Hematopoietic multipotent progenitor cell treated with erythropoietin and hydrocortisone succinate and interleukin-3 and kit ligand, for 8 days (in vitro differentiated cells): ENCODE measurements around the gene NEFH.

ENCODE experiments used
- DNase-seq: peaks from one replicate; pipeline ENCODE4 v3.0.0-alpha.2; 2015

The NEFH gene

DNA sequence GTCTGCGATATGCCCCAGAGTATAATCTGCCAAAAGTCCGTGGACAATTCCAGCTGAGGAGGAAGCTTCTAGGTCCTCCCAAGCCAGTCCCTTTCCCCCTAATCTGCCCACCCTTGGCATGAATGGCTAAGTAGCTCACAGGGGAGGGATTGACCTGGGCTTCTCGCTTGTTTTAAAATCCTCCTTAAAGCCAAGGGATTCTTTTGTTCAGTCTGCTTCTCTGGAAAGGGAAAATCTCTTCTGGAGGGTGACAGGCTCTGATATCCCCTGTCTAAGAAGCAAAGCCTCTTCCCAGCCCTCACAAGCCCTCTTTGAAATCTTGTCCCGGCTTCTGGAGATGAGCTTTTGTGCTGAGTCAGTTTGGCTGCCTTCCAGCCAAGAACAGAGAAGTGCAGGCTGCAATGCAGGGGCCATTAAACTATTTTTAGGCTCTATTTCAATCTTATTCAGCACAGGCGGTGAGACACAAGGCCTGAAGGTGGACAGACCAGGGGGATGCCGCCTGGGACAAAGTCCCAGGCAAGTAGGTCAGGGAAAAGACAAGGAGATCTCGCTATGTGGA is 23.9 kb downstream of the NEFH start:
- DNase-seq = peak; percentile 73

- DNase-seq = no peak
Measured at GRCh38 chr22:29509298-29509697, 29.3 kb downstream of the NEFH start.

GRCh38 chr22:29509815-29510214 is 29.8 kb downstream of the NEFH start:
- DNase-seq = no peak

DNA sequence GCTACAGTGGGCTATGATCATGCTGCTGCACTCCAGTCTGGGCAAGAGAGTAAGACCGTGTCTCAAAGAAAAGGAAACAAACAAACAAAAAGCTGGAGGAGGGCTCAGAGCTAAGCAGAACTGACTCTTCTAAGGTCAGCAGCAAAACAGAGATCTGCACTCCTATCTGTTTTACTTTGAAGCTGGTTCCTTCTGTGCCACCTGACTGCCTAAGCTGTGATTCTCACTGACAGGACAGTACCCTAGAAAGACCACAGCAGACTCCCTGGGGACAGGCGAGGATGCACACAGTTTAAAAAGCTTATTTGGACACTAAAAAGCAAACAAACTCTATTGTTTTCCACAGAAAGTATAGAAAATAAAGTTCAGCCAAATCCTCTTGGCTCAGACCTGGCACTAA is 30.5 kb downstream of the NEFH start:
- no peak for DNase-seq

DNA sequence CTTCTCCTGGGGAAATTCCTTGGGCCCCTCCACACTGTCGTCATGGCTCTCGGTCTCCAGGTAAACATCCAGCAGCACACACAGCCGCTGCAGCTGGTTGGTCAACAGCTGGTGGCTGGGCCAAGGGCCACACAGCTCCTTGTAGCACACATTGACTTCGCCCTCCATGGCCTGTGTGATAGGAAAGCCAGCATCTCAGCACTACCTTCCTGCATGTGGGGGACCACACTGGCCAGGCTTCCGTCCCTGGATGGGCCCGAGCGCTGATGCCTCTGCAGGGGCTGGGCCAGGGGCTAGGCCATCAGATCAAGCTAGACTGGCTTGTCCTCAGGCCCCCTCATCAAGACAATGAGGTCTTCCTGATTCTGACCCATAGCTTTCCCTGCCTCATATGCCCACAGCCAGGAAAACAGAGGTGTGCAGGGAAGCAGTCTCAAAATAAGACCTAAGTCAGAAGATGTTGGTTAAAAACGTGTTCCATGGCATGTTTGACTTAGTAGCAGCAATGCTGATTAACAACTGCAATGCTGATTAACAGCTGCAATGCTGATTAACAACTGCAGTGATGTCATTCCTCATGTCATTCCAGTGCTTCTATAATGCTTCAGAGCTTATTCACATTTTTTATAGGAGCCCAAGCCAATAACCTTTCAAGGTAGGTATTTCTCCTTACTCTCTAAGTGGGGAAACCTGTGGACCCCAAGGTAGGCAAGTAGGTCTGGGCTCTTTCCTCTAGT is 31.3 kb downstream of the NEFH start:
- DNase-seq = no peak

- DNase-seq = no peak
Measured at GRCh38 chr22:29512031-29512430, 32.0 kb downstream of the NEFH start.

- no peak for DNase-seq
Measured at GRCh38 chr22:29517215-29517908, 37.3 kb downstream of the NEFH start.

- DNase-seq = no peak
Measured at GRCh38 chr22:29518427-29518826, 38.4 kb downstream of the NEFH start.

- DNase-seq = no peak
Measured at GRCh38 chr22:29519996-29520395, 40.0 kb downstream of the NEFH start.

- DNase-seq = peak; percentile 6
Measured at GRCh38 chr22:29520851-29521250, 40.8 kb downstream of the NEFH start.

DNA sequence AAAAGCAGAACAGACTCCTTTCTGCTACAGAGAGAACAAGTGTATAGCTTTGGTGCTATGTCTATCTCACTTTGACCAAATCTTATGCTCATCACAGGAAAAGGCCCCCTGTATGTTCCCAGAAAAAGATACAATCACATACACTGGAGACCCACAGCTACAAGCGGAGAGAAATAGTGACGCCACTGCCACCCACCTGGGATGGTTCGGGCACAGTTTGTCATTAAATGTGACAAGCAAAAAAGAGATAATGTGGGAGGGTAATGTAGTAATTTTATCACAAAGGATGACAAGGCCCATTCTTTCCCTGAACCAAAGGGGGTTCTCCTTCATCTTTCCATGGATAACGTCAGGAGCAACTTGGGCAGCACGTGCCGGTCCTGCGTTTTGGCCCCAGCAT is 41.5 kb downstream of the NEFH start:
- no peak for DNase-seq

DNA sequence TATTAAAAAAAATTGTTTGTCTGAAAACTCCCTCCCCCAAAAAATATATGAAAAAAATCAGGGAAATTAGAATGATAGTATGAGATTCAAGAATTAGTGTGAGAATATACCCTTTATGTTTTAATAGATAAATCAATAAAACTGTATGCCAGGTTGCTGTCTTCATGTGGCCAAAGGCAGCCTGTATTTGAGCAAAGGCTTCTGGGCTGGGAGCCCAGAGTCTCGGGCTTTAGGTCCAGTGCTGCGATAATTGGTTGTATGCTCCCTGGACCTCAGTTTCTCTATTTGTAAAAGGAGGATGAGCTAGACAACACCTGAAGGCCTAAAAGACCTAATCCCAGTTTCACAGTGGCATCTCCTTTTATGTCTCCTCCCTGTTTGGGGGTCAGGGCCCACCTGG is 43.7 kb downstream of the NEFH start:
- no peak for DNase-seq

- peak; percentile 41 for DNase-seq
Measured at GRCh38 chr22:29524442-29525191, 44.6 kb downstream of the NEFH start.

- DNase-seq = no peak
Measured at GRCh38 chr22:29528144-29528543, 48.1 kb downstream of the NEFH start.

- DNase-seq = peak; percentile 67
Measured at GRCh38 chr22:29530716-29531115, 50.7 kb downstream of the NEFH start.

DNA sequence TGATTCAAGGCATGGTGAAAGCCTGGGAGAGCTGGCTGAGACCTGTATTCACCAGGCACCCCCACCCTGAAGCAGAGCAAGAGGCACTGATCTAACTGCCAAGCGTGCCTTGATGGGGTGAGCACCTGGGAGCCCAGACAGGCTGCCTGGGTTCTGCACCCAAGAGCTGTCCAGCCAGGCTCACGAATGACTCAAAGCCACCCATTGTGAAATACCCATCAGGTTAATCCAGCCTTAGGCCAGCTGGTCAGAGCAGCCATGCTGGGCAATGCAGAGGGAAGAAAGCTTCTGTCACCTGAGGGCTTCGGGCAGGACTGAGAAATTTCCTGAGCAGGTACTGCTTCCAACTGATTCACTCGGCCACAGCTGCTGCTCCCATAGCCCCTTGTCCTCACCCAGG is 51.4 kb downstream of the NEFH start:
- no peak for DNase-seq

GRCh38 chr22:29536411-29536810 is 56.4 kb downstream of the NEFH start:
- DNase-seq = no peak

DNA sequence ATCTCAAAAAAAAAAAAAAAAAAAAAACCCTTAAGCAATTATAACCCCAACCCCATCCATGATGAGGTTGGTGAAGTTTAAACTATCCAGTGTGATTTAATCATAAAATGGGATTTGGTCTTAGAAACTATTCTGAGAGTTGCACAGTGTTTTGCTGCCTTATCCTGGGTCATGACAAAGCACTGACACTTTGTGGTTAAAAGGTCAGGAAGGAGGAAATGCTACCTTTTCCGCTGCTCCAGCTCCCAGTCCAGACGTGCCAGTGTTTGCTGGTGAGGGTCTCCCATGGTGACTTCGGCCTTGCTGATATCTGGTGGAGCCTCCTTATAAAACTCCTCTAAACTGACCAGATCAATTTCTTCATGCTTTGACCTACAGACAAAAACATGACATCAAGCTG is 59.1 kb downstream of the NEFH start:
- no peak for DNase-seq
